Tibial artery (tissue), 4 donors: Measurements from ENCODE around the gene PLCH1.

ENCODE experiments used
- DNase-seq, 2 donors: peaks; one replicate each; pipeline ENCODE4 v3.0.0-alpha.2; 2019
- H3K27ac ChIP-seq, 2 donors: fragments of 200-600 bp; sonication (generic) in 1 of 2; 1 replicate in 1 of 2; 2 replicates in 1 of 2; pipeline ENCODE4 v1.5.1; 2018 to 2019; ENCODE audit warnings: mild to moderate bottlenecking in 1 of 2
- H3K27me3 ChIP-seq, 2 donors: fragments of 200-600 bp; sonication (generic) in 1 of 2; one replicate each; pipeline versions ENCODE4 v1.5.1 to v1.6.0; 2016 to 2019
- H3K36me3 ChIP-seq, 3 donors: fragments of 200-600 bp; sonication (generic) in 2 of 3; one replicate each; pipeline ENCODE4 v1.5.1; 2016 to 2019; ENCODE audit warnings: mild to moderate bottlenecking in 2 of 3
- H3K4me1 ChIP-seq, 4 donors: fragments of 200-600 bp; sonication (generic) in 2 of 4; 1 replicate in 3 of 4; 2 replicates in 1 of 4; pipeline ENCODE4 v1.5.1; 2016 to 2019
- H3K4me3 ChIP-seq, 2 donors: fragments of 200-600 bp; sonication (generic) in 1 of 2; 1 replicate in 1 of 2; 2 replicates in 1 of 2; pipeline ENCODE4 v1.5.1; 2018 to 2019; ENCODE audit warnings: mild to moderate bottlenecking in 2 of 2
- H3K9me3 ChIP-seq, 3 donors: fragments of 200-600 bp; sonication (generic) in 1 of 3; one replicate each; pipeline ENCODE4 v1.5.1; 2016 to 2019
- CTCF ChIP-seq, 2 experiments: fragments of 200-600 bp in 1 of 2; fragments of 450-650 bp in 1 of 2; IDR thresholded peaks; one replicate each; pipeline ENCODE4 v1.5.1; 2017 to 2019; ENCODE audit warnings: antibody characterized with exemption in 2 of 2, mild to moderate bottlenecking in 1 of 2, moderate library complexity in 1 of 2
- intact Hi-C: fragments of 100-400 bp; cut with DNase I; formaldehyde crosslinking; loops from one replicate; pipeline ENCODE4 v1.15.0; 2023; ENCODE audit warnings: low total_unique reads

PLCH1 gene

GRCh38 chr3:155364492-155364891 is 380.4 kb downstream of the PLCH1 start:
- H3K9me3 ChIP-seq: peaks cover 0 to 9% (median 6%) of the 10 kb centered on the region in 3 donors
- DNase-seq: no peak
- intact Hi-C loops: no loop called here
- TF ChIP-seq CTCF (IDR thresholded peaks at IDR 0.05): no peak
- no peaks in the 10 kb centered on the region for H3K36me3 ChIP-seq
- no peak overlapping the region for H3K27ac ChIP-seq
- peaks cover 0 to 11% (median 5%) of the 10 kb centered on the region in 4 donors for H3K4me1 ChIP-seq
- H3K27me3 ChIP-seq: no peaks in the 10 kb centered on the region
- no peak overlapping the region for H3K4me3 ChIP-seq

GRCh38 chr3:155363690-155364070 is 381.2 kb downstream of the PLCH1 start:
- intact Hi-C loops: no loop called here
- Histone ChIP-seq H3K9me3 (peaks cover 0 to 9% (median 6%) of the 10 kb centered on the region in 3 donors), H3K27me3 (no peaks in the 10 kb centered on the region), H3K4me3 (no peak overlapping the region), H3K4me1 (peaks cover 0 to 11% (median 4%) of the 10 kb centered on the region in 4 donors), H3K27ac (no peak overlapping the region), H3K36me3 (no peaks in the 10 kb centered on the region)
- no peak for DNase-seq
- TF ChIP-seq CTCF (IDR thresholded peaks at IDR 0.05): no peak

GRCh38 chr3:155362808-155363689 is 381.8 kb downstream of the PLCH1 start:
- no peaks in the 10 kb centered on the region for H3K36me3 ChIP-seq

GRCh38 chr3:155360281-155360680 is 384.6 kb downstream of the PLCH1 start:
- Histone ChIP-seq H3K4me3 (no peak overlapping the region), H3K36me3 (no peaks in the 10 kb centered on the region), H3K27ac (no peak overlapping the region), H3K4me1 (no peaks in the 10 kb centered on the region), H3K9me3 (peaks cover 0 to 6% (median 1%) of the 10 kb centered on the region in 3 donors), H3K27me3 (no peaks in the 10 kb centered on the region)
- intact Hi-C loops: no loop called here
- no peak for TF ChIP-seq CTCF (IDR thresholded peaks at IDR 0.05)
- DNase-seq: no peak

More at GRCh38 chr3:155362808-155363689, 381.8 kb downstream of the PLCH1 start:
- intact Hi-C loops: no loop called here
- H3K27me3 ChIP-seq: no peaks in the 10 kb centered on the region
- H3K27ac ChIP-seq: no peak overlapping the region
- H3K9me3 ChIP-seq: peaks cover 0 to 9% (median 6%) of the 10 kb centered on the region in 3 donors
- TF ChIP-seq CTCF (IDR thresholded peaks at IDR 0.05): no peak
- no peak overlapping the region for H3K4me3 ChIP-seq
- no peak for DNase-seq
- peaks cover 0 to 7% (median 2%) of the 10 kb centered on the region in 4 donors for H3K4me1 ChIP-seq

DNA sequence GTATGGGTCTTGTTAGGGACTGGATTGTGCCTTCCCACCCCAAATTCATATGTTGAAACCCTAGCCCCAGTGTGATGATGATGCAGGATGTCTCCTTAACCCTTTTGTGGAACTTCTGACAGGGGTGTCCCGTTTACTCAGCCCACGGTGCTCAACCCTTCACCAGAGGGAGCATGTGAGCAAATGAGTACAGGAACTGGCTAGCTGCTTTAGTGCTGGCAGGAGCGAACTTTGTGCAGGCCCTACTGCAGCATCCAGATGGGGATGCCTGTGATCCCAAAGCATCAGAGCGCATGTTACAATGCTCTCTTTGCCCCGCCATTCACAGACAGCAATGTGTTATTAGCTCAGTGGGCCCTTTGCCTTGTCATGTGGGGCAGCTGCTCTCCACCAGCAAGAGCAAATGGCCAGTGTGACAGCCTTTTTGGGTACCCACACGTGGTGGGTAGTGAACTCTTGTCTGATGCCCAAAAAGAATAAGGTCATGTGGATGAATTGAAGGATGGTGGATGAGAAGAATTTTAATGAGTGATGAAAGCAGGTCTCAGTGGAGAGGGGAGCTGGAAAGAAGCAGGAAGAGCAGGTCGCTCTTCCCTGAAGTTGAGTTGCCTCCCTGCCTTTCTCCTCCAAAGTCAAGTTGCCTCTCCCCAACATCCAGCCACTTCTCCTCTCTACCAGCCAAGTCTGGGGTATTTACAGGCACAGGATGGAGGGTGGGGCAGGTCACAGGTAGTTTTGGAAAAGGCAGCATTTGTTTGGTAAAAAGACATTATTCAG is 388.1 kb downstream of the PLCH1 start:
- H3K4me3 ChIP-seq: no peak overlapping the region
- intact Hi-C loops: loop anchor here (10.0 kb wide), 1 partner anchor 348 kb away; no protein-coding TSS in a partner anchor

More for the DNA sequence above, 388.1 kb downstream of the PLCH1 start:
- H3K27ac ChIP-seq: no peak overlapping the region
- no peak for TF ChIP-seq CTCF (IDR thresholded peaks at IDR 0.05)
- H3K27me3 ChIP-seq: no peaks in the 10 kb centered on the region
- H3K4me1 ChIP-seq: no peaks in the 10 kb centered on the region
- no peak for DNase-seq
- no peaks in the 10 kb centered on the region for H3K36me3 ChIP-seq
- no peaks in the 10 kb centered on the region for H3K9me3 ChIP-seq
